T47D (cell line): ENCODE data around the gene DKKL1.
A peak's percentile ranks its signal among the peaks of the same experiment; 100 is the strongest.

Experiments used
- DNase-seq, 2 experiments: peaks; one replicate each; pipeline versions ENCODE4 v3.0.0 to v3.0.0-alpha.2; 2011 to 2012; ENCODE audit warnings: low read depth in 1 of 2, low spot score in 1 of 2
- JUND ChIP-seq: IDR thresholded peaks from 2 replicates; pipeline ENCODE4 v1.6.1; 2012; ENCODE audit warnings: low read depth
- in situ Hi-C: cut with HindIII; loops from 2 replicates; pipeline ENCODE4 v1.10.0; 2016; ENCODE audit warnings: low sequenced_read_pairs, low pct_unique_long_range_greater_than_20kb

The DKKL1 gene

GRCh38 chr19:49333418-49333805 lies 30.3 kb upstream of the DKKL1 start:
- TF ChIP-seq JUND: no peak
- in situ Hi-C loops: no loop called here
- DNase-seq: no peak

GRCh38 chr19:49333811-49334288 lies 29.8 kb upstream of the DKKL1 start:
- in situ Hi-C loops: no loop called here
- no peak for DNase-seq
- no peak for TF ChIP-seq JUND

GRCh38 chr19:49335071-49335783 lies 28.4 kb upstream of the DKKL1 start, which contains the start of gene CD37:
Gene CD37, plus strand, starts transcription at chr19:49335406. Its CDS starts 135 bp downstream, at chr19:49335541.
- no peak for DNase-seq
- in situ Hi-C loops: no loop called here

GRCh38 chr19:49335784-49336481 lies 27.7 kb upstream of the DKKL1 start:
- TF ChIP-seq JUND: no peak
- no peak for DNase-seq
- in situ Hi-C loops: no loop called here

More at GRCh38 chr19:49335071-49335783, 28.4 kb upstream of the DKKL1 start, which contains the start of gene CD37:
- TF ChIP-seq JUND: no peak

GRCh38 chr19:49336482-49337266 lies 27.0 kb upstream of the DKKL1 start:
- TF ChIP-seq JUND: no peak
- no peak for DNase-seq
- in situ Hi-C loops: no loop called here

GRCh38 chr19:49337267-49338022 lies 26.2 kb upstream of the DKKL1 start:
- in situ Hi-C loops: no loop called here
- no peak for DNase-seq
- TF ChIP-seq JUND: no peak

- DNase-seq: no peak
- in situ Hi-C loops: no loop called here
- TF ChIP-seq JUND: no peak
These were observed 25.5 kb upstream of the DKKL1 start for GRCh38 chr19:49338023-49338677.

GRCh38 chr19:49338691-49339300 lies 24.9 kb upstream of the DKKL1 start:
- in situ Hi-C loops: no loop called here
- DNase-seq: peak; percentile 84 to 93
- TF ChIP-seq JUND: no peak

- peak; percentile 95 to 97 for DNase-seq
- in situ Hi-C loops: no loop called here
- no peak for TF ChIP-seq JUND
These were observed 24.2 kb upstream of the DKKL1 start for GRCh38 chr19:49339301-49340068.

- peak; percentile 53 to 68 for DNase-seq
- in situ Hi-C loops: no loop called here
- TF ChIP-seq JUND: no peak
These were observed 23.4 kb upstream of the DKKL1 start for GRCh38 chr19:49340069-49340864.
